HEK293 (cell line): ENCODE measurements around the gene ZNHIT3.

ENCODE experiments used
- CTCF ChIP-seq: fragments of 450-650 bp; formaldehyde crosslinking; IDR thresholded peaks from 2 replicates; pipeline ENCODE4 v1.5.1; 2016; ENCODE audit warnings: missing biosample characterization, missing genetic modification characterization
- GLI4 ChIP-seq: fragments of 450-650 bp; formaldehyde crosslinking; IDR thresholded peaks from 2 replicates; pipeline ENCODE4 v1.5.1; 2016; ENCODE audit warnings: missing biosample characterization, missing genetic modification characterization
- MYNN ChIP-seq: fragments of 450-650 bp; formaldehyde crosslinking; IDR thresholded peaks from 2 replicates; pipeline ENCODE4 v1.5.1; 2016; ENCODE audit warnings: missing biosample characterization, missing genetic modification characterization, borderline replicate concordance
- REPIN1 ChIP-seq: fragments of 450-650 bp; formaldehyde crosslinking; IDR thresholded peaks from 2 replicates; pipeline ENCODE4 v1.5.1; 2017; ENCODE audit warnings: missing biosample characterization, missing genetic modification characterization, low read depth
- SCRT1 ChIP-seq: fragments of 450-650 bp; formaldehyde crosslinking; IDR thresholded peaks from 2 replicates; pipeline ENCODE4 v1.5.1; 2016; ENCODE audit warnings: missing biosample characterization, missing genetic modification characterization, borderline replicate concordance
- SCRT2 ChIP-seq: fragments of 450-650 bp; formaldehyde crosslinking; IDR thresholded peaks from 2 replicates; pipeline ENCODE4 v1.5.1; 2016; ENCODE audit warnings: missing biosample characterization, missing genetic modification characterization
- SP2 ChIP-seq: fragments of 450-650 bp; formaldehyde crosslinking; IDR thresholded peaks from 2 replicates; pipeline ENCODE4 v1.5.1; 2016; ENCODE audit warnings: missing biosample characterization, missing genetic modification characterization
- SP3 ChIP-seq: fragments of 450-650 bp; formaldehyde crosslinking; IDR thresholded peaks from 2 replicates; pipeline ENCODE4 v1.5.1; 2016; ENCODE audit warnings: missing biosample characterization, missing genetic modification characterization
- ZEB2 ChIP-seq: fragments of 450-650 bp; formaldehyde crosslinking; IDR thresholded peaks from 2 replicates; pipeline ENCODE4 v1.5.1; 2016; ENCODE audit warnings: missing biosample characterization, missing genetic modification characterization
- ZNF114 ChIP-seq: fragments of 450-650 bp; formaldehyde crosslinking; IDR thresholded peaks from 2 replicates; pipeline ENCODE4 v1.5.0; 2017; ENCODE audit warnings: missing biosample characterization, missing genetic modification characterization
- ZNF148 ChIP-seq: fragments of 450-650 bp; formaldehyde crosslinking; IDR thresholded peaks from 2 replicates; pipeline ENCODE4 v1.5.0; 2017; ENCODE audit warnings: missing biosample characterization, missing genetic modification characterization, borderline replicate concordance
- ZNF184 ChIP-seq: fragments of 450-650 bp; IDR thresholded peaks from 2 replicates; pipeline ENCODE4 v1.5.1; 2018; ENCODE audit warnings: missing biosample characterization, mild to moderate bottlenecking, missing genetic modification characterization
- ZNF202 ChIP-seq: fragments of 450-650 bp; formaldehyde crosslinking; IDR thresholded peaks from 2 replicates; pipeline ENCODE4 v1.5.1; 2016; ENCODE audit warnings: missing biosample characterization, missing genetic modification characterization, borderline replicate concordance
- ZNF223 ChIP-seq: fragments of 450-650 bp; formaldehyde crosslinking; IDR thresholded peaks from 2 replicates; pipeline ENCODE4 v1.5.1; 2016; ENCODE audit warnings: missing biosample characterization, missing genetic modification characterization
- ZNF362 ChIP-seq: fragments of 450-650 bp; formaldehyde crosslinking; IDR thresholded peaks from 2 replicates; pipeline ENCODE4 v1.5.1; 2016; ENCODE audit warnings: missing biosample characterization, missing genetic modification characterization
- ZNF366 ChIP-seq: fragments of 450-650 bp; formaldehyde crosslinking; conservative IDR thresholded peaks from 2 replicates; pipeline ENCODE4 v1.5.1; 2016; ENCODE audit warnings: missing biosample characterization, missing genetic modification characterization
- ZNF416 ChIP-seq: fragments of 450-650 bp; formaldehyde crosslinking; IDR thresholded peaks from 2 replicates; pipeline ENCODE4 v1.5.1; 2016; ENCODE audit warnings: missing biosample characterization, missing genetic modification characterization
- ZNF423 ChIP-seq: fragments of 450-650 bp; formaldehyde crosslinking; IDR thresholded peaks from 2 replicates; pipeline ENCODE4 v1.5.1; 2016; ENCODE audit warnings: missing biosample characterization, missing genetic modification characterization
- ZNF514 ChIP-seq: fragments of 450-650 bp; formaldehyde crosslinking; IDR thresholded peaks from 2 replicates; pipeline ENCODE4 v1.5.1; 2016; ENCODE audit warnings: missing biosample characterization, missing genetic modification characterization
- ZNF544 ChIP-seq: fragments of 450-650 bp; formaldehyde crosslinking; IDR thresholded peaks from 2 replicates; pipeline ENCODE4 v1.5.0; 2017; ENCODE audit warnings: missing biosample characterization, missing genetic modification characterization
- ZNF549 ChIP-seq: fragments of 450-650 bp; IDR thresholded peaks from 2 replicates; pipeline ENCODE4 v1.5.1; 2018; ENCODE audit warnings: missing biosample characterization, missing genetic modification characterization, mild to moderate bottlenecking, inconsistent platforms, moderate library complexity
- ZNF560 ChIP-seq: fragments of 450-650 bp; formaldehyde crosslinking; IDR thresholded peaks from 2 replicates; pipeline ENCODE4 v1.5.1; 2017; ENCODE audit warnings: missing biosample characterization, missing genetic modification characterization, borderline replicate concordance
- ZNF621 ChIP-seq: fragments of 450-650 bp; formaldehyde crosslinking; IDR thresholded peaks from 2 replicates; pipeline ENCODE4 v1.5.1; 2017; ENCODE audit warnings: missing biosample characterization, missing genetic modification characterization
- ZNF624 ChIP-seq: fragments of 450-650 bp; formaldehyde crosslinking; IDR thresholded peaks from 2 replicates; pipeline ENCODE4 v1.5.1; 2017; ENCODE audit warnings: missing biosample characterization, missing genetic modification characterization
- ZNF76 ChIP-seq: fragments of 450-650 bp; formaldehyde crosslinking; IDR thresholded peaks from 2 replicates; pipeline ENCODE4; 2016; ENCODE audit warnings: low read depth, missing biosample characterization, missing genetic modification characterization, borderline replicate concordance
- ZSCAN5A ChIP-seq: fragments of 450-650 bp; formaldehyde crosslinking; IDR thresholded peaks from 2 replicates; pipeline ENCODE4 v1.5.1; 2016; ENCODE audit warnings: missing biosample characterization, missing genetic modification characterization
- TF ChIP-seq, protein P1 (sequence below): fragments of 450-650 bp; formaldehyde crosslinking; IDR thresholded peaks from 2 replicates; pipeline ENCODE4 v1.5.1; 2016; ENCODE audit warnings: missing biosample characterization, missing genetic modification characterization
- TF ChIP-seq, protein P2 (sequence below): sonication (generic); formaldehyde crosslinking; IDR thresholded peaks from 2 replicates; pipeline ENCODE4 v1.8.1; 2022; ENCODE audit warnings: mild to moderate bottlenecking, moderate library complexity, missing genetic modification reagents

The ZNHIT3 gene

GRCh38 chr17:36486204-36487194, at the start of gene ZNHIT3 (continued):
- TF ChIP-seq ZNF76 (tag by site-specific recombination) (0 out of 2 replicates have a peak, but pooled peaks have one; percentile 15), ZNF148 (tag by site-specific recombination) (no peak), SP3 (tag by site-specific recombination) (peak; percentile 87), ZNF544 (tag by site-specific recombination) (no peak), ZNF560 (tag by site-specific recombination) (no peak), ZNF514 (tag by site-specific recombination) (no peak), ZNF549 (tag by site-specific recombination) (no peak), ZNF202 (tag by site-specific recombination) (no peak), ZNF621 (no peak), ZNF114 (no peak), ZNF423 (tag by site-specific recombination) (no peak), ZNF223 (tag by site-specific recombination) (no peak), SP2 (tag by site-specific recombination) (peak; percentile 84), ZNF184 (tag by site-specific recombination) (no peak), ZNF624 (tag by site-specific recombination) (no peak), MYNN (tag by site-specific recombination) (no peak), ZSCAN5A (no peak; the same call in 1 of the 2 replicates), REPIN1 (tag by site-specific recombination) (no peak), SCRT2 (tag by site-specific recombination) (0 out of 2 replicates have a peak, but pooled peaks have one; percentile 37), CTCF (tag by site-specific recombination) (no peak), ZNF362 (tag by site-specific recombination) (no peak), SCRT1 (tag by site-specific recombination) (no peak), ZEB2 (peak; percentile 66), ZNF366 (tag by site-specific recombination) (peak; percentile 71; the same call in 1 of the 2 replicates), ZNF416 (tag by site-specific recombination) (no peak), GLI4 (tag by site-specific recombination) (no peak)
- TF ChIP-seq, protein P1, sequence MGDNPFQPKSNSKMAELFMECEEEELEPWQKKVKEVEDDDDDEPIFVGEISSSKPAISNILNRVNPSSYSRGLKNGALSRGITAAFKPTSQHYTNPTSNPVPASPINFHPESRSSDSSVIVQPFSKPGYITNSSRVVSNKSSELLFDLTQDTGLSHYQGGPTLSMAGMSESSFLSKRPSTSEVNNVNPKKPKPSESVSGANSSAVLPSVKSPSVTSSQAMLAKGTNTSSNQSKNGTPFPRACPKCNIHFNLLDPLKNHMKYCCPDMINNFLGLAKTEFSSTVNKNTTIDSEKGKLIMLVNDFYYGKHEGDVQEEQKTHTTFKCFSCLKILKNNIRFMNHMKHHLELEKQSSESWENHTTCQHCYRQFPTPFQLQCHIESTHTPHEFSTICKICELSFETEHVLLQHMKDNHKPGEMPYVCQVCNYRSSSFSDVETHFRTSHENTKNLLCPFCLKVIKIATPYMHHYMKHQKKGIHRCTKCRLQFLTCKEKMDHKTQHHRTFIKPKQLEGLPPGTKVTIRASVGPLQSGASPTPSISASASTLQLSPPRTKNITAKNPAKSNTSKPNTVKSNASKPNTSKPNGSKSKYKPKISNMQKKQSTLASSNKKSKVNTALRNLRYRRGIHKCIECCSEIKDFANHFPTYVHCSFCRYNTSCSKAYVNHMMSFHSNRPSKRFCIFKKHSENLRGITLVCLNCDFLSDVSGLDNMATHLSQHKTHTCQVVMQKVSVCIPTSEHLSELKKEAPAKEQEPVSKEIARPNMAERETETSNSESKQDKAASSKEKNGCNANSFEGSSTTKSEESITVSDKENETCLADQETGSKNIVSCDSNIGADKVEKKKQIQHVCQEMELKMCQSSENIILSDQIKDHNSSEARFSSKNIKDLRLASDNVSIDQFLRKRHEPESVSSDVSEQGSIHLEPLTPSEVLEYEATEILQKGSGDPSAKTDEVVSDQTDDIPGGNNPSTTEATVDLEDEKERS (tag by site-specific recombination): no peak
- TF ChIP-seq, protein P2, sequence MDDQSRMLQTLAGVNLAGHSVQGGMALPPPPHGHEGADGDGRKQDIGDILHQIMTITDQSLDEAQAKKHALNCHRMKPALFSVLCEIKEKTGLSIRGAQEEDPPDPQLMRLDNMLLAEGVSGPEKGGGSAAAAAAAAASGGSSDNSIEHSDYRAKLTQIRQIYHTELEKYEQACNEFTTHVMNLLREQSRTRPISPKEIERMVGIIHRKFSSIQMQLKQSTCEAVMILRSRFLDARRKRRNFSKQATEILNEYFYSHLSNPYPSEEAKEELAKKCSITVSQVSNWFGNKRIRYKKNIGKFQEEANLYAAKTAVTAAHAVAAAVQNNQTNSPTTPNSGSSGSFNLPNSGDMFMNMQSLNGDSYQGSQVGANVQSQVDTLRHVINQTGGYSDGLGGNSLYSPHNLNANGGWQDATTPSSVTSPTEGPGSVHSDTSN (CRISPR knock-in tag): no peak; the same call in 1 of the 2 replicates
